AG09309 (cell line): ENCODE results near the gene HPCA.
A peak's percentile ranks its signal among the peaks of the same experiment; 100 is the strongest.

ENCODE experiments used
- DNase-seq: peaks from one replicate; pipeline ENCODE4 v3.0.0-alpha.2; 2010; ENCODE audit warnings: low read depth
- H3K4me3 ChIP-seq: 2 replicates; pipeline ENCODE4 v1.5.1; 2011; ENCODE audit warnings: mild to moderate bottlenecking, low read depth, low read length, moderate library complexity; ENCODE audit not compliant: control insufficient read depth
- TF ChIP-seq, protein P1 (sequence below): IDR thresholded peaks from 2 replicates; pipeline ENCODE4 v1.5.1; 2011; ENCODE audit warnings: mild to moderate bottlenecking, low read depth, low read length, inconsistent platforms; ENCODE audit not compliant: insufficient read depth, control insufficient read depth; ENCODE audit errors: missing control alignments

Gene HPCA

GRCh38 chr1:32928285-32928684 is 42.0 kb downstream of the HPCA start:
- TF ChIP-seq, protein P1, sequence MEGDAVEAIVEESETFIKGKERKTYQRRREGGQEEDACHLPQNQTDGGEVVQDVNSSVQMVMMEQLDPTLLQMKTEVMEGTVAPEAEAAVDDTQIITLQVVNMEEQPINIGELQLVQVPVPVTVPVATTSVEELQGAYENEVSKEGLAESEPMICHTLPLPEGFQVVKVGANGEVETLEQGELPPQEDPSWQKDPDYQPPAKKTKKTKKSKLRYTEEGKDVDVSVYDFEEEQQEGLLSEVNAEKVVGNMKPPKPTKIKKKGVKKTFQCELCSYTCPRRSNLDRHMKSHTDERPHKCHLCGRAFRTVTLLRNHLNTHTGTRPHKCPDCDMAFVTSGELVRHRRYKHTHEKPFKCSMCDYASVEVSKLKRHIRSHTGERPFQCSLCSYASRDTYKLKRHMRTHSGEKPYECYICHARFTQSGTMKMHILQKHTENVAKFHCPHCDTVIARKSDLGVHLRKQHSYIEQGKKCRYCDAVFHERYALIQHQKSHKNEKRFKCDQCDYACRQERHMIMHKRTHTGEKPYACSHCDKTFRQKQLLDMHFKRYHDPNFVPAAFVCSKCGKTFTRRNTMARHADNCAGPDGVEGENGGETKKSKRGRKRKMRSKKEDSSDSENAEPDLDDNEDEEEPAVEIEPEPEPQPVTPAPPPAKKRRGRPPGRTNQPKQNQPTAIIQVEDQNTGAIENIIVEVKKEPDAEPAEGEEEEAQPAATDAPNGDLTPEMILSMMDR = no peak
- DNase-seq = no peak
- no peak overlapping the region for H3K4me3 ChIP-seq

DNA sequence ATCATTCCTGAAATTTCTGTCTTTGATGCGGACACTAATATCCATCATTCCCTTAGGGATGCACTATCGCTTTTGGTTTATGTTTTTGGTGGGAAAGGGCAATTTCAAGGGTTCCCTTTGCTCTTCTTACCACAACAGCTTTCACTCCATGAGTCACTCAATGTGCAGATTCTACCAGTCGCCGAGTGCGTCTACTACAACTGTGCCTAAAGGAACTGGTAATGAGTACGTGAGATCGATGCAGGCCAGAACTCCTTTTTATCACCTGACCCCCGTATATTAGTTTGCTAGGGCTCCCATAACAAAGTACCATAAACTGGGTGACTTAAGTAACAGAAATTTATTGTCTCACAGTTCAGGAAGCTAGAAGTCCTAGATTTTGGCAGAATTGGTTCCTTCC is 42.4 kb downstream of the HPCA start:
- no peak for DNase-seq
- TF ChIP-seq, protein P1 = no peak
- H3K4me3 ChIP-seq = no peak overlapping the region

GRCh38 chr1:32929366-32929765 is 43.1 kb downstream of the HPCA start:
- H3K4me3 ChIP-seq = no peak overlapping the region
- no peak for DNase-seq
- TF ChIP-seq, protein P1 = no peak

GRCh38 chr1:32931760-32932159 is 45.5 kb downstream of the HPCA start:
- TF ChIP-seq, protein P1 = no peak

GRCh38 chr1:32933742-32934322 is 47.5 kb downstream of the HPCA start:
- DNase-seq = no peak
- TF ChIP-seq, protein P1 = peak; percentile 5
- no peak overlapping the region for H3K4me3 ChIP-seq

More at GRCh38 chr1:32931760-32932159, 45.5 kb downstream of the HPCA start:
- no peak for DNase-seq
- H3K4me3 ChIP-seq = no peak overlapping the region

DNA sequence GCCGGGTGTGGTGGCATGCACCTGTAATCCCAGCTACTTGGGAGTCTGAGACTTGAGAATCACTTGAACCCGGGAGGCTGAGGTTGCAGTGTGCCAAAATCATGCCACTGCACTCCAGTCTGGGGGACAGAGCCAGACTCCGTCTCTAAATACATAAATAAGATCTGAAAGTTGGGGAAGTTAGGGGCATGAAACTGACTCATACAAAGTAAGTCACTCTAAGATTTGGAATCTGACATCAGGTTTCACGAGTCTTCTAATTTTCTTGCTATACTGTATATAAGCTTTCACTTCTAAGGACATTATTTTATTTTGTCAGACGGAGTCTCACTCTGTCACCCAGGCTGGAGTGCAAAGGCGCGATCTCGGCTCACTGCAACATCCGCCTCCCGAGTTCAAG is 48.2 kb downstream of the HPCA start:
- DNase-seq = no peak
- no peak overlapping the region for H3K4me3 ChIP-seq
- TF ChIP-seq, protein P1 = no peak
